GM21423 (cell line): ENCODE measurements around the gene NELFB.
"Not testable (repeated sequence)": the region's sequence is repeated elsewhere in the genome, so short reads cannot be mapped to it uniquely, and the experiment has no call there.

ENCODE experiments used
- ATAC-seq: cut with Tn5 transposase; IDR thresholded peaks from one replicate; pipeline ENCODE4 v1.9.1; 2021; ENCODE audit warnings: mild to moderate bottlenecking, moderate library complexity; ENCODE audit not compliant: unreplicated experiment

NELFB gene

DNA sequence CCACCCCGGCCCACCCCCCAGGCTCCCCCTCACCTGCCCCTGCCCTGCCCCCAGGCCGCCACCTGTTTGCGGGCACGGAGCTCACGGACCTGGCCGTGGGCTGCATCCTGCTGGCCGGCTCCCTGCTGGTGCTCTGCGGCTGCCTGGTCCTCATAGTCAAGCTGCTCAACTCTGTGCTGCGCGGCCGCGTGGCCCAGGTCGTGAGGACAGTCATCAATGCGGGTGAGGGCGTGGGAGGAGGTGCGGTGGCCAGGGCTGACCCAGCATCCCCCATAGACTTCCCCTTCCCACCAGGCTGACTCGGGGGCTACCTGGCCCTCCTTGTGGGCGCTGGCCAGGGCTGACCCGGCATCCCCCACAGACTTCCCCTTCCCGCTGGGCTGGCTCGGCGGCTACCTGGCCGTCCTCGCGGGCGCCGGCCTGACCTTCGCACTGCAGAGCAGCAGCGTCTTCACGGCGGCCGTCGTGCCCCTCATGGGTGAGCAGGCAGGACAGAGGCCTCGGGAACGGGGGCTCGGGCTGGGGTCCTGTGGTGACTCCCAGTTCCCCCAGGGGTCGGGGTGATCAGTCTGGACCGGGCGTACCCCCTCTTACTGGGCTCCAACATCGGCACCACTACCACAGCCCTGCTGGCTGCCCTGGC lies 21.0 kb upstream of the NELFB start:
- ATAC-seq = no peak

DNA sequence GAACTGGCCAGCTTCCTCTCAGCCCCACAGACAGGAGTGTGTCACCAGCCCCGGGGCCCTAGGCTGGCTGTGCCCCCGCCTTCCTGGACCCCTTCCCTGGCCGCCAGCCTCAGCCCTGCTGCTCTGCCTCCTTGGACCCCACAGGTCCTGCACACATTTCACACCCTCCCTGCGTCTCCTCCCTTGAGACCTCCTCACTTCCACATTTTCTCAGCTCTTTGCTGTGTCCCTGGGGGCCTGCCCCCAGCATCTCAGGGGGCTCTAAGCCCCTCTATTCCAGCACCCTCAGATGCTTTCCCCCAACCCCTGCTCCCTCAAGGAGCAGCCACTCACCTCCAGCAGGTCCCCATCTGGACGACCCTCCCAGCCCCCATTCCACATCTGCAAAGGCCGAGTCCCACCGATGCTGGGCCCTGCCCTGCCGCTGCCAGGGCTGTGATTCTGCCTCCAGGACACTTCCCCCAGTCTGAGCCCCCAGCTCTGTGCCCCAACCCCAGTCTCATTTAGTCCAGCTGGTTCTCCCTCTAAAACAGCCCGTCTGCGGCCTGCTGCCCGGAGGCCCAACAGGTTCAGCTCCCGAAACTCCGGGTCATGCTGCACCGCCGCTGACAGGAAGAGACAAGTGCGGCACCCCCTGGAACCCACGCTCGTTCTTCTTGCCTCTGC lies 20.2 kb upstream of the NELFB start:
- no peak for ATAC-seq

DNA sequence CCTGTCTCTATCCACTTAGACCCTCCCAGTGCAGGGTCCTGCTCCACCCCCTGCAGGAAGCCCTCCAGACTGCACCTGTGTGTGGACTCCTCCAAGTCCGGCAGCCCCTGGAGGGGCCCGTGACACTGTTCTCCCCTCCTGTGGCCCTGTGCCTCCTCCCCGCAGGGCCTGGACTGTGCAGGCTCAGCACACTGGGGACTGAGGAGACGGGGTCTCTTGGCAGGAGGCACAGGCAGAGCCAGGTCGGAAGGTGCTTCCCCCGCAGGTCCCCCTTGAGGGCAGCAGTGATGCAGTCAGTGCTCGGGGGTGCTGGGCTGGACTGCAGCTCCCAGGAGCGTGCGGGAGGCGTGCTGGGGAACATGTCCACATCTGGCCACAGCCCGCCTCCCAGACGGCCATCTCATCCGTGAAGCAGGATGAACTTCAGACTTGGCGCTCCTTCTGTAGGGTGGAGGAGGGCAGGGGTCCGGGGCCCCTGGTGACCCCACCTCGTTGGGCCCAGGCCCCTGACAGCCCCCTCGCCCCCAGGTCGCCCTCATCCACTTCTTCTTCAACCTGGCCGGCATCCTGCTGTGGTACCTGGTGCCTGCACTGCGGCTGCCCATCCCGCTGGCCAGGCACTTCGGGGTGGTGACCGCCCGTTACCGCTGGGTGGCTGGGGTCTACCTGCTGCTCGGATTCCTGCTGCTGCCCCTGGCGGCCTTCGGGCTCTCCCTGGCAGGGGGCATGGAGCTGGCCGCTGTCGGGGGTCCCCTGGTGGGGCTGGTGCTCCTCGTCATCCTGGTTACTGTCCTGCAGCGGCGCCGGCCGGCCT lies 19.5 kb upstream of the NELFB start:
- no peak for ATAC-seq

DNA sequence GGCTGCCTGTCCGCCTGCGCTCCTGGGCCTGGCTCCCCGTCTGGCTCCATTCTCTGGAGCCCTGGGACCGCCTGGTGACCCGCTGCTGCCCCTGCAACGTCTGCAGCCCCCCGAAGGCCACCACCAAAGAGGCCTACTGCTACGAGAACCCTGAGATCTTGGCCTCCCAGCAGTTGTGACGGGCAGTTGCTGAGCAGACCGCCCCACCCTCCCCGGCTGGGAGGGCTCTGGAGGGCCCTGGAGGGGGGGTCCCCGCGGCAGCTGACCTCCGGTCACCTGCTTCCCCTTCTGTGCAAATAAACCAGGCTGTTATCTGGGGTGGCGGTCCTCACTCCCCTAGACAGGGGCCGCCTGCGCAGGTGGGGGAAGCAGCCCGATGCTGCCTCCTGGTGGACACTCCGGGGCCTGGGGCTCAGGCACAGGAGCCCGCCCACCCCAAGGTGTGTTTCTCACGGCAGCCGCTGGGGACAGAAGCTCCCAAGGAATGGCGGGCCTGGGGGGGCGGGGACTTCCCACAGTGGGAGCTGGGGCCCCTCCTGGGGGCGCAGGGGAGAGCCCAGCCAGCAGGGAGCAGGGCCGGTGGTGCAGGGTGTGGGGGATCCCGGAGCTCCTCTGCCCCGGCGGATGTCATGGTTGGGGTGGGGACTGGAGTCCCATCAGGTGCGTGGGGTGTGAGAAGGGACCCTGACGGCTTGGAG lies 18.7 kb upstream of the NELFB start:
- ATAC-seq = peak; percentile 19

DNA sequence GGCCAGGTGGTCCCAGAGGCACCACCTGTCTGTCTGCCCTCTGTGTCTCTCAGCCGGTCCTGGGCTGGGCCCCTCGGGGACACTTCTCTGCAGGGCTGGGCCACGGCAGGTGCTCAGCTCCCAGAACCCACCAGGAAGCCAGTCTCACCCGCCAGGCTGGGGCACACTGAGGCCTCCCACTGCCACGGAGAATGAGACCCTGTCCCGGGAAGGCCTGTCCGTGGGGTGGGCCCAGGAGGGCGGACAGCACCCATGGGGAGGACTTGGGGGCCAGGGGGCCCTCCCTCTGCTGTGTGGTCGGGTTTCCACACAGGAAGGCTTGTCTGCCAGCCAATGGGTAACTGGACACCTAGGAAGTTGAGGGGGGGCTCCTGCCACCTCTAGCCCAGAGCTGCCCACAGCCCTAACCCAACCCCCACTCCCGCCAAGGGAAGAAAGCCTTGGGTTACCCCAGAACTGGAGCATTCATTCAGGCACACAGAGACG lies 18.1 kb upstream of the NELFB start:
- ATAC-seq = no peak

DNA sequence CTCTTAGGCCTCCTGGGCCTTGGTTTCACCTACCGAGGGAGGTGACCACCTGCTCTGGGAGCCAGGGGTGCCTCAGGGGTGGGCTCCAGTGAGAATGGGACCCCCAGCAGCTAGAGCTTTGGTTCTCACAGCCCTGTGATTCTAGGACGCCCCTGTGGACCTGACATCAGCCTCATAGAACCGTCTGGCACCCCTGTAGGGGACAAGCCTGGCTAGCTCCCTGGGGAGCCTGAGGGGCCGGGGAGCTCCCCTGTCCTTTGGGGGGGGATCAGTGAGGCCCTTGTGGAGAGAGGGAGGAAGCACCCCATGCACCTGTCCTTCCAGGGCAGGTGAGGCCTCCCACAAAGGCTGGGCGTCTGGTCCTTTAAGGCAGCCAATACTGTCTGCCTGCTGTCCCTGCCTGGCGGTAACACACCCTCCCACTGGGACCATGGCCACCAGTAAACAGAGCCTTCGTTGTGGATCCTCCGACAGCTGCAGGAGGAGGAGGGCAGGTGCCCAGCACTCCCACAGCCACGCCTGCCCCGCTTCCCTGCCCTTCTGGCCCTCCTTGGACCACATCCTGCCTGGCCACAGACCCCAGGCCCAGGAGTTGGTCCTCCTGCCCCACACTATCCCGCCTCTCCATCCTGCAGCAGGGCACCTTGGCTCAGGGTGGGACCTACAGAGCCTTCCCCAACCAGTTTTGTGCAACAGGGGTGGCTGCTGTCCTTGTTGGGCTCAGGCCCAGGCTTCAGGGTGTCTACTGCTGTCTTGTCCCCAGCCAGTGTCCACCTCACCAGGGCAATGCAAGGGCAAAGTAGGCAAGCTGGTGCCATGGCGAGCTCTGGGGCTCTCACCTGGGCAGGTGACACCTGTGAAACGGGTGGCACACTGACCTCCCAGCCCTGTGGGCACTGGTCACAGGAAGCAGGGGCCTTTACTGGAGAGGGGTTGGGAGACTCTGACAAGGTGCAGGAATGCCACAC lies 17.1 kb upstream of the NELFB start:
- ATAC-seq = no peak

DNA sequence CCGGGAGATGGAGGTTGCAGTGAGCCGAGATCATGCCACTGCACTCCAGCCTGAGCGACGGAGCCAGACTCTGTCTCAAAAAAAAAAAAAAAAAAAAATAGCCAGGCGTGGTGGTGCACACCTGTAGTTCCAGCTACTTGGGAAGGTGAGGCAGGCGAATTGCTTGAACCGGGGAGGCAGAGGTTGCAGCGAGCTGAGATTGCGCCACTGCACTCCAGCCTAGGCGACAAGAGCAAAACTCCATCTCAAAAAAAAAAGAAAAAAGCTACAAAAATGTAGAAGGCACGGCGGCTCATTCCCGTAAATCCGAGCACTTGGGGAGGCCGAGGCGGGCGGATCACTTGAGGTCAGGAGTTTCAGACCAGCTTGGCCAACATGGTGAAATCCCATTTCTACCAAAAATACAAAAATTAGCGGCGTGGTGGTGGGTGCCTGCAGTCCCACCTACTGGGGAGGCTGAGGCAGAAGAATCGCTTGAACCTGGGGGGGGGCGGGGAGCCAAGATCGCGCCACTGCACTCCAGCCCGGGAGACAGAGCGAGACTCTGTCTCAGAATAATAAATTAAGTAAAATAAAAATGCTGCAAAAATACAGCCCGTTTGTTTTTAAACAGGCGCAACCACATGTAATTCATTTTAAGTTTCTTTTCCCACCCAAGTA lies 15.5 kb upstream of the NELFB start:
- ATAC-seq = not testable (repeated sequence)

DNA sequence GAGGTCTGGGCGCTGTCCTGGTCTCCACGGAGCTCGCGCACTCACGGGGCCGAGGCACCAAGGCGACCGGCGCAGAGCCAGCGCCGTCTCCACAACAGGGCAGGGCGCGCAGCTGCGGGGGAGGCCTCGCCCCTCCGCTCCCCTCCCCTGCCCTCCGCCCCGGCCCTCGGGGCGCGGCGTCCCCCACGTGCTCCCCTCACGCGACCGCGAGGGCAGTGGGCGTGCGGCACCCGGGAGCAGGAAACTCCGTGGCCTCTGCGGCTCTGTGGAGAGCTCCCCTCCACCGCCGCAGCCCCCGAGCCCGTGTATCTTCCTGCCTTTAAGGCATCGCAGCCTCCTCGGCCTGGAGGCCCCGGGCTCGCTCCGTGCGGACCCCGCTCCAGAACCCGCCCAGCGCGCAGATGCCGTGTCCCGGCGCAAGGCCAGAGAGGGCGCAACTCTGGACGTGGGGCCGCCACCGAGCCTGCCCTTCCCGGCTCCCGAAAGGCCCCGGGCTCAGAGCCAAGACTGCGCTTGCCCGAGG lies 14.7 kb upstream of the NELFB start:
- ATAC-seq = peak; percentile 18

DNA sequence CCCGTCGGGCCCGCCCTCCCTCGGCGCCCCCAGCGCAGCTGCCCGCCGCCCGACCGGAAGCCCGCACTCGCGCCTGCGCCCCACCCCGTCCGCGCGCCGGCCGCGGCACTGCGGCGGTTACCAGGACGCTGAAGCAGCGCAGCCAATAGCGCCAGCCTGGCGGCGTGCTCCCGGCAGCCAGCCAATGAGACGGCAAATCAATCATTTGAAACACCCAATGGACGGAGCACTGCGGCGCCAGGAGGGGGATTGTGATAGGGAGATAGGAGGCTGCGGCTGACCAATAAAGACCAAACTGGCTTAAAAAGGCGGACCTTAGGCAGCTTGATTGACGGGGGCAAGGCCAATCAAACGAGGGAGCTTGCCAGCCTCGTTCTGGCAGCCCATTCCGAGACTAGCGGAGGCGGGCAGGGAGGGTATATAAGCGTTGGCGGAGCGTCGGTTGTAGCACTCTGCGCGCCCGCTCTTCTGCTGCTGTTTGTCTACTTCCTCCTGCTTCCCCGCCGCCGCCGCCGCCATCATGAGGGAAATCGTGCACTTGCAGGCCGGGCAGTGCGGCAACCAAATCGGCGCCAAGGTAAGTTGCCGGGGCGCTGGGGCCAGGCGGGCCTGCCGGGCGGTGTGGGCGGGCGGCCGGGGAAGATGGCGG lies 14.2 kb upstream of the NELFB start, which contains the start of gene TUBB4B:
Gene TUBB4B, plus strand, starts transcription at position 447 of the 649 bp plus-strand sequence. Its CDS starts 74 bp downstream, at position 521.
- ATAC-seq = peak; percentile 73

DNA sequence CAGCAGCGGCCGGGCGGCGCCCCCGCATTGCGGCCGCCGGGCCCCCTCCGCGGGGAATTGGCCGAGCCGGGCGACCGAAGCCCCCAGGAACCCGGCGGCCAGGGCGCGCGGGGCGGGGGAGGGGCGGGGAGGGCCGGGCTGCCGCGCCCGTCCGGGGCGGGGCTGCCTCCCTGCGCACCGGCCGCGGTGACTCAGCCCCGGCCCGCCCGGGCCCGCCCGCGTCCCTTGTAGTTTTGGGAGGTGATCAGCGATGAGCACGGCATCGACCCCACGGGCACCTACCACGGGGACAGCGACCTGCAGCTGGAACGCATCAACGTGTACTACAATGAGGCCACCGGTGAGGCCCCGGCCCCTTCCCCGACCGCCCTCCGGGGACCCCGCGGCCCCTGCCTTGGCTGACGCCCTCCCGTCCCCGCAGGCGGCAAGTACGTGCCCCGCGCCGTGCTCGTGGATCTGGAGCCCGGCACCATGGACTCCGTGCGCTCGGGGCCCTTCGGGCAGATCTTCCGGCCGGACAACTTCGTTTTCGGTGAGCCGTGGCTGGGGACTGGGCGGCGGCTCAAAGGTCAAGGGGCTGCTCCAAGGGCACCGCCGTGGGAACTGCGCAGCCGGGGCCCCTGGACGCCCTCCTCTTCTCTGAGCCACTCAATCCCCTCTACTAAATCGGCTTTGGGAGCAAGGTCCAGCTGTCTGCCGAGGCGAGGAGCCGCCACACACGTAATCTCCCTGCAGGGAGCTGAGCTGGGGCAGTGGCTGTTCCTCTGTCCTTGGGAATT lies 13.4 kb upstream of the NELFB start:
- peak; percentile 4 for ATAC-seq

DNA sequence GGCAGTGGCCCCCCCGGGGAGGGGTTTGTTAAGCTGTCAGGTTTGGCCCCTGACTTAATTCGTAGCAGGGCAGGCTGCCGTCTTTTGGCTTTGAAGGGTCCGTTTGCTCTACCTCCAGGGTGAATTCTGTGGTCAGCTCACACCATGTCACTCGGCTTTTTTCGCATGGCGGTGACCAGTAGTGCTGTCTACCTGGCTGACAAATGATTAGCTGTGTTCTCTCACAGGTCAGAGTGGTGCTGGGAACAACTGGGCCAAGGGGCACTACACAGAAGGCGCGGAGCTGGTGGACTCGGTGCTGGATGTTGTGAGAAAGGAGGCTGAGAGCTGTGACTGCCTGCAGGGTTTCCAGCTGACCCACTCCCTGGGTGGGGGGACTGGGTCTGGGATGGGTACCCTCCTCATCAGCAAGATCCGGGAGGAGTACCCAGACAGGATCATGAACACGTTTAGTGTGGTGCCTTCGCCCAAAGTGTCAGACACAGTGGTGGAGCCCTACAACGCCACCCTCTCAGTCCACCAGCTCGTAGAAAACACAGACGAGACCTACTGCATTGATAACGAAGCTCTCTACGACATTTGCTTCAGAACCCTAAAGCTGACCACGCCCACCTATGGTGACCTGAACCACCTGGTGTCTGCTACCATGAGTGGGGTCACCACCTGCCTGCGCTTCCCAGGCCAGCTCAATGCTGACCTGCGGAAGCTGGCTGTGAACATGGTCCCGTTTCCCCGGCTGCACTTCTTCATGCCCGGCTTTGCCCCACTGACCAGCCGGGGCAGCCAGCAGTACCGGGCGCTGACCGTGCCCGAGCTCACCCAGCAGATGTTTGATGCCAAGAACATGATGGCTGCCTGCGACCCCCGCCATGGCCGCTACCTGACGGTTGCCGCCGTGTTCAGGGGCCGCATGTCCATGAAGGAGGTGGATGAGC lies 12.6 kb upstream of the NELFB start:
- ATAC-seq = no peak

DNA sequence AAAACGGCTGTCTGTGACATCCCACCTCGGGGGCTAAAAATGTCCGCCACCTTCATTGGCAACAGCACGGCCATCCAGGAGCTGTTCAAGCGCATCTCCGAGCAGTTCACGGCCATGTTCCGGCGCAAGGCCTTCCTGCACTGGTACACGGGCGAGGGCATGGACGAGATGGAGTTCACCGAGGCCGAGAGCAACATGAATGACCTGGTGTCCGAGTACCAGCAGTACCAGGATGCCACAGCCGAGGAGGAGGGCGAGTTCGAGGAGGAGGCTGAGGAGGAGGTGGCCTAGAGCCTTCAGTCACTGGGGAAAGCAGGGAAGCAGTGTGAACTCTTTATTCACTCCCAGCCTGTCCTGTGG lies 11.9 kb upstream of the NELFB start:
- not testable (repeated sequence) for ATAC-seq

DNA sequence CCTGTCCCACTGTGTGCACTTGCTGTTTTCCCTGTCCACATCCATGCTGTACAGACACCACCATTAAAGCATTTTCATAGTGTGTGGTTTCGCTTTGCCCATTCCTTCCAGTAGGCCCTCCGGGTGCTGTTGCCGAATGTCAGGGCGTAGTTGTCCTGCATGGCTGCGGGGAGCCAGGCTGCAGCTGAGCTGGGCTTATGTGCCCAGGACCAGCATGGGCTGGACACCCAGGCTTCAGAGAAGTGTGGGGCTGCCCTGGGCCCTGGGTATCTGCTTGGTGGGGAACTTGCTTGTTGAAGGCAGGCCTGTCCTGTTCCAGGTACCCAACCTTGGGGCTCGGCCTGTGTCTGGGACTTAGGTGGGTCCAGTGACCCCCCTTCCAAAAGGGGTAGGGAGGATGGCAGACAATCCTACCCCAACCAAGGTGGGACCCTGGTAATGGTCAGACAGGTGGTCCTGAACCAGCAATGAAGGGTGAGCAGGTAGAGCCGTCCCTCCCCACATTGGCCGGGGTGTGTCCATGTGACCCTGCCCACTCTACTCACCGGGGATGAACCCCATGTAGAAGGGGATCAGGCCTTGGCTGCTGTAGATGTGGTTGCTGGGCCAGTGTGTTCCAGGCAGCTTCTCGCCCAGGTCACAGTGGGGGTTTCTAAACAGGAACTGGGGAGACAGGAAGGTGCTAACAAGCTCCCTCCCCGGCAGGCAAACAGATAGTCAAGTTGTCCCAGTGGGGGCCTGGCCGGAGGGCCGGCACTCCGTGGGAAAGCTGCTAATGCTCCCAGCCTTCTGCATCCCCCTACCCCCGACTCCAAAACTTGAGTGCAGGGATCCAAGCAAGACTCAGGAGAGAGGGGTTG lies 11.3 kb upstream of the NELFB start:
- no peak for ATAC-seq

DNA sequence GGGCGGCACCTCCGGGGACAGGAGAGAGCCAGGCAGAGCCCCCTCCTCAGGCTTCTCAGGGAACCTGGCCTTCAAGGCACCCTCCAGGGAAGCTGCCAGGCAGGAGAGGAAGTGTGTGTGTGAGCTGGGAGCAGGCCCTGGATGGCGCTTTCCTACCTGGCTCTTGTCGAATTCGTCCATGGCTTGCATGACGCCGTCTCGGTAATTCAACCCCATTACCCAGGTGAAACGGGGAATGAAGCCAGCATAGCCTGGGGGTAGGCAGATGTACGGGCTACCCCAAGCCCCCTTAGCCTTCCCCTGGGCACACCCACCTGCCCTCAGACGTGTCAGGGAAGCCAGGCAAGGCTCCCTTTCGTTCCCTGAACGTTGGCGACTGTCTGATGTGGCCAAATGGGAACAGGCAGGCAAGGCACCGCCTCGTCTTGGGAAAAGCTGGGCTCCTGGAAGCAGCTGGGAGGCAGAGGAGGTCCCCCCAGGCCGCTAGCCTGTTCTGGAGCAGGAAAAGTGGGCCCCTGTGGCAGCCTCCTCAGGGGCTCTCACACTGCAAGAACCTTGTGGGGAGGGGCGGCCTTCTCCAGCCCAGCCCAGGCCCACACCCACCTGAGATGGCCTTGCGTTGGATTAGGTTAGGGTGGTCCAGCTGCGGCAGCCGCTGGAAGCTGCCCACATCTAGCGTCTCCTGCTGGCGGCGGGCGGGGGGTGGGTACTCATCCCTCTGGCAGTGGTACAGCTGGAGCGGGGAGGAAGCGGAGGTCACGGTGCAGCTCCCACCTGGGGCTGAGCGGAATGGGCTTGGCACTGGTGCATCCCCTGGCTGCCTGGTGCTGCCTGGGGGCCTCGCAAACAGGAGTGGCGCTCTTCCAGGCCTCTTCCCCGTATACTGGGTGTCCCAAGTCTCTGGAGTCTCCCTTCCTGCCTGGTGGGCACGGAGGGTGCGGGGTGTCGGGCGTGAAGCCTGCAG lies 10.4 kb upstream of the NELFB start:
- no peak for ATAC-seq
